Upper lobe of left lung (tissue), 6 donors: Measurements from ENCODE around the gene TSC22D4. TPM values are rescaled to one million over a fixed set of nuclear protein-coding genes. Genes with fewer than 3 reads are reported as not detected.

Experiments used
- ATAC-seq, 2 donors: fragments of 200-7000 bp; cut with Tn5 transposase; one replicate each; pipeline ENCODE4 v1.9.1; 2022; ENCODE audit warnings: mild to moderate bottlenecking in 2 of 2, moderate library complexity in 2 of 2; ENCODE audit not compliant: low FRiP score in 2 of 2
- DNase-seq, 2 donors: peaks; one replicate each; pipeline ENCODE4 v3.0.0-alpha.2; 2019 to 2020
- H3K27ac ChIP-seq, 4 donors: fragments of 200-600 bp; sonication (generic); one replicate each; pipeline ENCODE4 v1.5.1; 2016 to 2019
- H3K27me3 ChIP-seq, 4 donors: fragments of 200-600 bp; sonication (generic); one replicate each; pipeline ENCODE4 v1.5.1; 2017 to 2019
- H3K36me3 ChIP-seq, 4 donors: fragments of 200-600 bp; sonication (generic); one replicate each; pipeline ENCODE4 v1.5.1; 2016 to 2019
- H3K4me1 ChIP-seq, 4 donors: fragments of 200-600 bp; sonication (generic); one replicate each; pipeline ENCODE4 v1.5.1; 2018 to 2019
- H3K4me3 ChIP-seq, 4 donors: fragments of 200-600 bp; sonication (generic); one replicate each; pipeline ENCODE4 v1.5.1; 2017 to 2019; ENCODE audit warnings: mild to moderate bottlenecking in 2 of 4, moderate library complexity in 1 of 4
- H3K9me3 ChIP-seq, 4 donors: fragments of 200-600 bp; sonication (generic); one replicate each; pipeline ENCODE4 v1.5.1; 2018 to 2019
- EP300 ChIP-seq, 4 donors: sonication (generic); formaldehyde crosslinking; IDR thresholded peaks; one replicate each; pipeline ENCODE4 v1.5.1; 2017; ENCODE audit warnings: antibody characterized with exemption in 4 of 4, control low read depth in 2 of 4
- POLR2A ChIP-seq, 4 donors: fragments of 450-650 bp; IDR thresholded peaks; one replicate each; pipeline ENCODE4 v1.5.1; 2016 to 2017; ENCODE audit warnings: antibody characterized with exemption in 4 of 4, mild to moderate bottlenecking in 2 of 4
- POLR2AphosphoS5 ChIP-seq, 2 donors: sonication (generic); formaldehyde crosslinking; IDR thresholded peaks; one replicate each; pipeline ENCODE4 v1.5.1; 2017; ENCODE audit warnings: antibody characterized with exemption in 2 of 2
- WGBS, 2 donors: methylation state at CpG; one replicate each; pipeline ENCODE4 v1.1.5; 2017 to 2018; 5-methylcytosine and 5-hydroxymethylcytosine counted together
- total RNA-seq, 6 donors: library from RNA; depleted of rRNA in 4 of 6; stranded (reverse); fragments of >200 nt in 4 of 6; gene quantifications; one replicate each; pipeline versions ENCODE4 v1.1.0 to v1.2.1, GENCODE V29; 2016 to 2021
- TF ChIP-seq, protein P1 (sequence below), 6 experiments: fragments of 450-650 bp in 4 of 6; fragments of 200-600 bp in 2 of 6; sonication (generic) in 2 of 6; IDR thresholded peaks; one replicate each; pipeline ENCODE4 v1.5.1; 2016 to 2019; ENCODE audit warnings: antibody characterized with exemption in 6 of 6
- donor health status: DM: no; HTN: no; CAD: no; lungs with moderate emphysema.
- donor health status: DM: no; HTN: yes; CAD: no; lungs with severe emphysema.

TSC22D4 gene
- total RNA-seq, 6 donors from 2014 or later, result 25.7 to 91.2 (median 69.0) TPM

DNA sequence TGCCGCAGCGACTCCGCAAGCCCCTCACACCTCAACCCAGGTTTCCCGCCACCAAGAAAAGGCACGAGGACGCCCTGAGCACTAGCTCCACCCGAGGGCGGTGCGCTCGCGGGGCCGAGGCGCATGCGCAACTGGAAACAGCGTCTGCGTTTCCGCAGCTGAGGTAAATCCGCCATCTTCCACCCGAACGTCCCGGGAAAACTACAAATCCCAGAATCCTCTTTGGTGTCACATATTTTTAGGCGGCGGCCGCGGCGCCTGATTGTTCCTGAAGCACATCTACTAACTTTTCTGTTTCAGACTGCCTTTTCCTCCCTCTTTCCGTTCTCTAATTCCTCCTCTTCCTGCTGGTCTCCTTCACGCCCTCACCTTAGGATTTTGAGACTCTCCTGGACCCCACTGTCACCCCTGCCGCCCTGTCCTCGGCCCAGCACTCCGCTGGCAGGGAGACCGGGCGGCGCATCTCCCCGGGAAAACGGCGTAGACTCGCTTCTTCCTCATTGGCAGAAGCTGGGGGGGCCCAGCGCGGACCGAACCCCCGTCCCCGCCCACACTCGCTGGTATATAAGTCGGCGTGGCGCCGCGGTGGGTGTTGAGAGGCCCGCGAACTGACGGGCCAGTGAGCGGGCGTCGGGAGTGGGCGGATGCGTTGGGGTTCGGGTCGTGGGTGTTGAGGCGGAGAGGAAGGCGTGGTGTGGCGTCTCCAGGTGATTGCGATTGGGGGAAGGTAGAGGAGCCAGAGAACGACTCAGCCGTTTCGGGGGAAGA, 50.6 kb downstream of the TSC22D4 start, which contains the start of gene ZCWPW1:
ZCWPW1 (minus strand) TSS at position 505 of the 768 bp plus-strand sequence. CDS start 8,054 bp downstream, outside the sequence.
- WGBS, 2 donors, result 0% methylated on average over 46 to 60 of the region's 66 CpGs
- peak in 1 of 4 donors; percentile 66 for TF ChIP-seq EP300 (IDR thresholded peaks at IDR 0.05)
- TF ChIP-seq, protein P1, sequence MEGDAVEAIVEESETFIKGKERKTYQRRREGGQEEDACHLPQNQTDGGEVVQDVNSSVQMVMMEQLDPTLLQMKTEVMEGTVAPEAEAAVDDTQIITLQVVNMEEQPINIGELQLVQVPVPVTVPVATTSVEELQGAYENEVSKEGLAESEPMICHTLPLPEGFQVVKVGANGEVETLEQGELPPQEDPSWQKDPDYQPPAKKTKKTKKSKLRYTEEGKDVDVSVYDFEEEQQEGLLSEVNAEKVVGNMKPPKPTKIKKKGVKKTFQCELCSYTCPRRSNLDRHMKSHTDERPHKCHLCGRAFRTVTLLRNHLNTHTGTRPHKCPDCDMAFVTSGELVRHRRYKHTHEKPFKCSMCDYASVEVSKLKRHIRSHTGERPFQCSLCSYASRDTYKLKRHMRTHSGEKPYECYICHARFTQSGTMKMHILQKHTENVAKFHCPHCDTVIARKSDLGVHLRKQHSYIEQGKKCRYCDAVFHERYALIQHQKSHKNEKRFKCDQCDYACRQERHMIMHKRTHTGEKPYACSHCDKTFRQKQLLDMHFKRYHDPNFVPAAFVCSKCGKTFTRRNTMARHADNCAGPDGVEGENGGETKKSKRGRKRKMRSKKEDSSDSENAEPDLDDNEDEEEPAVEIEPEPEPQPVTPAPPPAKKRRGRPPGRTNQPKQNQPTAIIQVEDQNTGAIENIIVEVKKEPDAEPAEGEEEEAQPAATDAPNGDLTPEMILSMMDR (IDR thresholded peaks at IDR 0.05), result peak in 3 of 6 experiments; percentile 4 to 11 (median 10)
- TF ChIP-seq POLR2AphosphoS5 (IDR thresholded peaks at IDR 0.05), result peak; percentile 99
- TF ChIP-seq POLR2A (IDR thresholded peaks at IDR 0.05), result peak; percentile 87 to 100 (median 99)
- H3K4me1 ChIP-seq, result peaks cover 23 to 41% (median 26%) of the 10 kb centered on the region in 4 donors
- H3K9me3 ChIP-seq, result peaks cover 0 to 6% (median 0%) of the 10 kb centered on the region in 4 donors
- ATAC-seq, result peak; percentile 87 to 93
- peak within 1 kb of the TSS; percentile 98 to 100 (median 100) for H3K27ac ChIP-seq
- H3K27me3 ChIP-seq, result no peaks in the 10 kb centered on the region
- DNase-seq, result peak; percentile 96 to 99
- peaks cover 0 to 17% (median 12%) of the 10 kb centered on the region in 4 donors for H3K36me3 ChIP-seq
- H3K4me3 ChIP-seq, result peak within 1 kb of the TSS; percentile 61 to 94 (median 91)

DNA sequence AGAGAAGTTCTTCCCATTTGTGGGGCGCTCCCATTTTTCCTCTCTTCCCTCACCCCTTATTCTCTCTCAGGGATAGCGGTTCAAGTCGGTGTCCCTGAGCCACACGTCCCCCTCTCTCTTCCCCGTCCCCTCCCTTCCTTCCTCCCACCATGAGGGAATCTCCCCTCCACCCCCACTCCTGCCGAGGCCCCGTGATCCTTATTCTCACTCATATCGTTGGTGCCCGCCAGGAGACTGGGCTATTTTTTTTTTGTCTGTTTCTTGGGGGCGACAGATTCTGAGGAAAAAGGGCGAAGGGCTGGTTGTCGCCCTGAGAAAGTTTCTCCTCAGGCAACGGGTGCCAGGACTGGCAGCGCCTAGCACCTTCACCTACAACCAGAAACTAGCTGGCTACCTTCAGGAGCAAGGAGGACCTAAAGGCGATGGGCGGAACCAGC, 51.2 kb downstream of the TSC22D4 start:
- no peak for DNase-seq

DNA sequence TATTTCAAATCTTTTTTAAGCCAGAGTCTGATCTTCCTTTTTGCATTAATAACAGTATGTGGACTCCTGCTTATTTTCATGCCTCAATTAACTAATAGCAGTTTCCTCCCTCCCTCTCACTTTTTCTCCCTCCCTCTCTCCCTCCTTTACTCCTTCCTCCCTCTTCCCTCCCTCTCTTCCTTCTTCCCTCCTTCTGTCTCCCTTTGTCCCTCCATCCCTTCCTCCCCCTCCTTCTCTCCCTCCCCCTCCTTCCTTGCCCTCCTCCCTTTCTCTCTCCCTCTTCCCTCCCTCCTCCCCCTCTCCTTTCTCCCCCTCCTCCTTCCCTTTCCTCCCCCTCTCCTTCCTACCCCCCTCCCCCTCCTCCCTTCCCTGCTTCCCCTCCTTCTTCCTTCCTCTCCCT, 52.5 kb downstream of the TSC22D4 start:
- no peak for TF ChIP-seq POLR2AphosphoS5 (IDR thresholded peaks at IDR 0.05)
- TF ChIP-seq EP300 (IDR thresholded peaks at IDR 0.05), result no peak
- no peak for TF ChIP-seq POLR2A (IDR thresholded peaks at IDR 0.05)
- TF ChIP-seq, protein P1 (IDR thresholded peaks at IDR 0.05), result no peak
- Histone ChIP-seq H3K4me1 (peaks cover 15 to 22% (median 16%) of the 10 kb centered on the region in 4 donors), H3K27me3 (no peaks in the 10 kb centered on the region), H3K9me3 (peaks cover 0 to 6% (median 0%) of the 10 kb centered on the region in 4 donors), H3K4me3 (no peak overlapping the region), H3K27ac (no peak overlapping the region), H3K36me3 (peaks cover 0 to 6% (median 2%) of the 10 kb centered on the region in 4 donors)
- no peak for DNase-seq
- no peak for ATAC-seq

More for the DNA sequence above, 51.2 kb downstream of the TSC22D4 start:
- peak overlapping the region in 3 of 4 donors; percentile 89 to 94 (median 93) for H3K4me3 ChIP-seq
- no peaks in the 10 kb centered on the region for H3K27me3 ChIP-seq
- H3K4me1 ChIP-seq, result peaks cover 23 to 35% (median 26%) of the 10 kb centered on the region in 4 donors
- TF ChIP-seq POLR2AphosphoS5 (IDR thresholded peaks at IDR 0.05), result no peak
- no peak for TF ChIP-seq POLR2A (IDR thresholded peaks at IDR 0.05)
- TF ChIP-seq, protein P1 (IDR thresholded peaks at IDR 0.05), result no peak
- no peak for ATAC-seq
- 53 to 60% methylated on average over 14 to 16 of the region's 16 CpGs for WGBS, 2 donors
- H3K27ac ChIP-seq, result peak overlapping the region; percentile 98 to 100 (median 100)
- H3K36me3 ChIP-seq, result peaks cover 0 to 11% (median 6%) of the 10 kb centered on the region in 4 donors
- H3K9me3 ChIP-seq, result peaks cover 0 to 6% (median 0%) of the 10 kb centered on the region in 4 donors

DNA sequence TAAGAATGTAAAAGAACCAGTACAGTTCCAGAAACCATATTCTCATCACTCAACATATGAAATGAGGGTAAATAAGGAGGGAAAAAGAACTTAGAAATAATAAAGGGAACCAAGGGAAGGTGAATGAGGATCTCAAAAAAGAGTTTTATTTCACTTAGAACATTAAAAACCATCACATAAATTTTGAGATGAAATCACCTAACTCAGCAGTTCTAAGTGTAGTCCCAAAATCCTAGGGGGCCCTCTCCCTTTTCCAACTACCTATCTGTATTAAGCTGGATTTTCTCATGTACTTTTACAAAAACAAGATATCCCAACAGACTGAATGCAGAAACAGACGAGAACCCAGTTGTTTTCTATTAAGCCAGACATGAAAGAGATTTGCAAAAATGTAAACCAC, 53.7 kb downstream of the TSC22D4 start:
- TF ChIP-seq, protein P1 (IDR thresholded peaks at IDR 0.05), result no peak
- TF ChIP-seq POLR2AphosphoS5 (IDR thresholded peaks at IDR 0.05) (no peak), POLR2A (IDR thresholded peaks at IDR 0.05) (no peak), EP300 (IDR thresholded peaks at IDR 0.05) (no peak)
- no peaks in the 10 kb centered on the region for H3K27me3 ChIP-seq
- H3K27ac ChIP-seq, result no peak overlapping the region
- no peak overlapping the region for H3K4me3 ChIP-seq
- DNase-seq, result no peak
- H3K9me3 ChIP-seq, result peaks cover 0 to 6% (median 0%) of the 10 kb centered on the region in 4 donors
- no peak for ATAC-seq
- no peaks in the 10 kb centered on the region for H3K36me3 ChIP-seq
- peaks cover 3 to 10% (median 5%) of the 10 kb centered on the region in 4 donors for H3K4me1 ChIP-seq
- 71 to 83% methylated on average over 1 of the region's 1 CpG for WGBS, 2 donors
